GM19238 (cell line): Measurements from ENCODE around the gene TPCN2.

ENCODE experiments used
- DNase-seq: peaks from one replicate; pipeline ENCODE4 v3.0.0; 2011; ENCODE audit warnings: low spot score; ENCODE audit not compliant: insufficient read length

TPCN2 gene

DNA sequence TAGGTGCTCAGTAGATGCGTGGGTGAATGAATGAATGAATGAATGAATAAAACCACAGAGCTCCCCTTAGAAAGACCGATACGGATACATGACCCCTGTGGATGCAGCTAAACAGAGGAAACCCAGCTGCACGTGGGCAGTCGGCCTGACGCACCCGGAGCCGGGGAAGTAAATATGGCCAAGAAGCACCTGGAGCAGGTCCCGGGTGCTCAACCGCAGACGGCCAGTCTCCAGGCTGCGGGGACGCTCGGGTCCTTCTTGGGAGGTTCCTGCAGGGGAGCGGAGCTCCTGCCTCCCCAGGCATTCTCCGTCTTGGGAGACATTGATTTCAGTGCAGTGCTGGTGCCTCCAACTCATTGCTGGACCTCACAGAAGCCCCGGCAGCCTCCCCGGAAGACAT lies 11.7 kb upstream of the TPCN2 start:
- no peak for DNase-seq

DNA sequence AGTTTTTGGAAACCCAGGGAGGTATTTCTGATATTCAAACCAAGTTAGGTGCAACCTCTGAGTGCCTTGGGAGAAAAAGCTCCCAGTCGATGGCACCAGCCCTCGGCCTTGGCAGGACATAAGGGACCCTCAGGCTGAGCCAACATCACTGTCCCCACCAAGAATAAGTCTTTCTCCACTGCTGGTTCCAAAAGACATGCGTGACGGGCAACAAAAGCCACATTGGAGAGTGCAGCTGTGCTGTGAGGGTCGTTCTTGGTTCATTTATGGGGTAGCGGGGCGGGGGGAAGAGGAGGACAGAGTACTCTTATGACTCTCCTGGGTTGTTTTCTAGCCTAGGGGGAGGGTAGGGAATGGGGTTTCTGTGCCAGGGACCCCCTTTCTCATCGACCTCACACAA lies 11.2 kb upstream of the TPCN2 start:
- DNase-seq = no peak

DNA sequence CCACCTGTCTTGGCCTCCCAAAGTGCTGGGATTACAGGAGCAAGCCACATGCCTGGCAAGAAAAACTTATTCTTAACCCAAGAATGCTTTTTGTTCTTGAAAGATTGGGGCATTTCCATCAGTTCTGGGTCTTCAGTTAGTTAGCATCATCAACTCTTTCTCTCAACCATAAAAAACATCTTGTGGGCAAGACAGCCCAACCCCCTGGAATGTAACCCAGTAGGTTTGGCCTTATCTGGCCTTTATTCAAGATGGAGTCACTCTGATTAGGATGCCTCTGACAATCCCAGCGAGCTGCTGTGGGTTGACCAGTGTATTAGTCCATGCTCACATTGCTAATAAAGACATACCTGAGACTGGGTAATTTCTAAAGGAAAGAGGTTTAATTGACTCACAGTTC lies 9.2 kb upstream of the TPCN2 start:
- no peak for DNase-seq

- no peak for DNase-seq
Observed at GRCh38 chr11:69040051-69040450, 8.7 kb upstream of the TPCN2 start.

DNA sequence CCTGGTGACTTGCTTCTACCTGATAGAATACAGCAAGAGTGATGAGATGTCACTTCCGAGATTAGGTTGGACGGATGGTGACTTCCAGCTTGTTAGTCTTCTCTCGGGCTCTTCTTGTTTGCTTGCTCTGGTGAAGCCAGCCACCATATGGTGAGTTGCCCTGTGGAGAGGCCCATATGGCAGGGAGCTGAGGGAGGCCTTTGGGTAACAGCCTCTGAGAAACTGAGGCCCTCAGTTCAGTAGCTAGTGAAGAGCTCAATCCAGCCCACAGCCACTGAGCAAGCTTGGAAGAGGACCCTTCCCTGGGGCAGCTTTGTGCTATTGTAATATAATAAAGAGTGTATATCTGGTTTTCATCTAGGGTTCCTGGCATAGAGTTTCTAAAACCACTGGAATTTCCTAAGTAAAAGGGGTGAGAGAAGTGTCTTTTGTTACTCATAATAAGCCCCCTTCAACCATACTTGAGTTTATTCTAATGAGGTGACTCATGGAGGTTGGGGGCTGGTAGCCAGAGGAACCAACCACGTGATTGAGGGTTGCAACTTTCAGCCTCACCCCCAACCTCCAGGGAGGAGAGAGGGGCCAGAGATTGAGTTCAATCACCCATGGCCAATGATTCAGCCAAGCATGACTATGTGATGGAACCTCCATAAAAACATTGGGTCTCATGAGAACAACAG lies 8.0 kb upstream of the TPCN2 start:
- DNase-seq = no peak

DNA sequence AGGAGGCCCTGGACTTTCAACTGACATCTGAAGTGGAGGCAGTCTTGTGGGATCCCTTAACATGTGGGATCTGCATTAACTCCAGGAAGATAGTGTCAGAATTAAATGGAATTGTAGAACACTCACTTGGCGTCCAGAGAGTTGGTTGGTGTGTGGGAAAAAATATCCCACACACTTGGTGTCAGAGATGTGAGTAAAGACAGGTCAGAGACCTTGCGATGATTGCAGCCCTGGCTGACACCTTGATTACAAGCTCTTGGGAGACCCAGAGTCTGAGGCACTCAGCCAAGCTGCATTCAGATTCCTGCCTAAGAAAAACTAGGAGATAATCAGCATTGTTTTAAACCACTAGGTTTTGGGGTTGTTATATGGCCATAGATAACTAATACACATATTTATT lies 7.2 kb upstream of the TPCN2 start:
- no peak for DNase-seq

- no peak for DNase-seq
Observed at GRCh38 chr11:69044111-69045013, 4.4 kb upstream of the TPCN2 start.

GRCh38 chr11:69048031-69048693 lies 570 bp upstream of the TPCN2 start:
- DNase-seq = no peak

GRCh38 chr11:69049490-69049867 lies 747 bp downstream of the TPCN2 start:
- peak; percentile 46 for DNase-seq

GRCh38 chr11:69050592-69051380 lies 2.1 kb downstream of the TPCN2 start:
- no peak for DNase-seq

DNA sequence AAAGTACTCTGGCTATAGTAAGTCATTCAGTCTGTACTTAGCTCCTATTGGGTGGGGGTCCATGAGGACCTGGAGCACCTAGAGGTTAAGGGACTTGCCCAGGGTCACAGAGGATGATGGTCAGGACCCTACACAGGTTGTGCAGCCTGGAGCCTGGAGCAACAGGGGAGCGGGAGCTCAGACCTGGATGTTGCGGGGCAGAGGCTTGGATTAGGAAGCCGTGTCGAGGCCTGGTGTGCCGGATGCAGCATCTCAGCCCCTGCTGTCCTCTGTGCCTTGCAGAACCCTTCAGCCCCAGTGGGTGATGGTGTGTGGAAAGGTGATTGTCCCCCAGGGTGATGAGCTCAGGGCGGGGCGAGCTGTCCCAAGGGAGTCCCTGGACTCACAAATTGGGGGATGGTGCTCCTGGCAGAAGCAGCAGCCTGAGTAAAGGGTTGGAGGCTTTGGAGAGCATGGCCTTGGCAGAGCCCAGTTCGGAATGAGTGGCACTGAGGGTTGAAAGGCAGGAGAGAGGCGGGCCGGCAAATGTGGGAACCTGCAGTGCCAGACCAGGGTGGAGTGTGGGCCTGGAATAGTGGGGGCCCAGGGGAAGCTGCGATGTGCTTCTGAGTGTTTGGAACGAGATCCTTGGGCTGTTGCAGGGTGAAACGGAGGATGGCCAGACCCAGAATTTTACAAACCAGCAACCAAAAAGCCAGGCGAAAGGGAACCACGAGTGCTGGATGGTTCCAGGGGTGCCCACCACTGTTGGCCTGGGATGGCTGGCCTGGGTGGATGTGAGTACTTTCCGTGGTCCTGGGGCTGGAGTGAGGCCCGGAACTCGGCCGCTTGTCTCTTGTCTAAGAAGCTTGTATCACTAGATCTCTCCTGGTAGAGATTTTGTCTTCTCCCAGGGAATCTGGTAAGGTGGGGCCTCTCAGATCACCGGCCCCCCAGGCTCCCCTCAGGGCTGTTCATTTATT lies 2.9 kb downstream of the TPCN2 start:
- no peak for DNase-seq

GRCh38 chr11:69052343-69053168 lies 3.8 kb downstream of the TPCN2 start:
- no peak for DNase-seq

DNA sequence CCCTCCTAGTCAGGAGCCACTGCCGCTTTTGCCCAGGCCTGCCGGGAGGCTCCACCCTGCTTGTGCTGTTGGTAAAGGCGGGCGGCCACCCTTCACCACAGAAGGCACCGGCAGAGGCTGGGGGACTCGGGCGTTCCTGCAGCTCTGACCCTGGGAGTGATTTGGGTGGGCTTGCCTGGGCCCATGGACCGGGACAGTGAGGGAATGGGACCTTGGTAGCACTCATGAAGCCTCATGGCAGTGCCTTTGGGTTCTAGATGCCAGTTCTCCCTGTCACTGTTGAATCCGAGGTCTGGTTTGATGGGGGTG lies 4.4 kb downstream of the TPCN2 start:
- no peak for DNase-seq

DNA sequence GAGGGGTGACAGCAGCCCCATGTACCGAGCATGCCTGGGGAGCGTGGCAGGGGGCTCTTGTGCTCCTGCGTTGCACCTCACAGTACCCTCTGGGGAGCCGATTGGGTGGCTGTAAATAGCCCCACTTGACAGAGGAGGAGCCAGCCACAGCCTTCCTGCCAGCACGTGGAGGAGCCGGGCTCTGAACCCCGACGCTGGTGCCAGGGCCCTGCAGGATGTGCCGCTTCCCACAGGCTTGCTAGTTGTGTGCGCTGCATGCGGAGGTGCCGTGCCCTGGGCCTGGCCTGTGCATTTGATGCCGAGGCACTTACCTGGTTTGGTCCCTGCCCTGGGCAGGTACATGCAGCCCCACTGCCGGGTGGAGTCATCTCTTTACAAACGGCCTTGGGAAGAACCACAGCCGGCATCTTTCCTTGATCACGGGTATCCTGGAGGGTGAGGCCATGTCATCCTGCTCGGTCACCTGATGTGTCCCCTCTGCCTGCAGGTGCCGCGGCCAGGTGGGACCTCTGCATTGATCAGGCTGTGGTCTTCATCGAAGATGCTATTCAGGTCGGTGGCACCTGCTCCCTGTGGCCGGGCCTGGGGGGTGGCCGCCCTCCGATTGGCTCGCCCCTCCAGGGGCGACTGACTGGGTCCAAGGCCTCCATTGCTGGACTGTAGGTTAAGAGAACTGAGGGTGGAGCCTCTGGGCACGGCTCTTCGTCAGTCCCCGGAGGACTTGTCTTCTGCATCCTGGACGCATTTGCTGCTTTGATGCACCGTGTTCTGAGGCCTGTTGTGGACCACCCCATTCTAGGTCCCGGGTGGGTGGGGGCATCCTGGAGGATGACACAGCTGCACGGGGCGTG lies 5.0 kb downstream of the TPCN2 start:
- DNase-seq = no peak

DNA sequence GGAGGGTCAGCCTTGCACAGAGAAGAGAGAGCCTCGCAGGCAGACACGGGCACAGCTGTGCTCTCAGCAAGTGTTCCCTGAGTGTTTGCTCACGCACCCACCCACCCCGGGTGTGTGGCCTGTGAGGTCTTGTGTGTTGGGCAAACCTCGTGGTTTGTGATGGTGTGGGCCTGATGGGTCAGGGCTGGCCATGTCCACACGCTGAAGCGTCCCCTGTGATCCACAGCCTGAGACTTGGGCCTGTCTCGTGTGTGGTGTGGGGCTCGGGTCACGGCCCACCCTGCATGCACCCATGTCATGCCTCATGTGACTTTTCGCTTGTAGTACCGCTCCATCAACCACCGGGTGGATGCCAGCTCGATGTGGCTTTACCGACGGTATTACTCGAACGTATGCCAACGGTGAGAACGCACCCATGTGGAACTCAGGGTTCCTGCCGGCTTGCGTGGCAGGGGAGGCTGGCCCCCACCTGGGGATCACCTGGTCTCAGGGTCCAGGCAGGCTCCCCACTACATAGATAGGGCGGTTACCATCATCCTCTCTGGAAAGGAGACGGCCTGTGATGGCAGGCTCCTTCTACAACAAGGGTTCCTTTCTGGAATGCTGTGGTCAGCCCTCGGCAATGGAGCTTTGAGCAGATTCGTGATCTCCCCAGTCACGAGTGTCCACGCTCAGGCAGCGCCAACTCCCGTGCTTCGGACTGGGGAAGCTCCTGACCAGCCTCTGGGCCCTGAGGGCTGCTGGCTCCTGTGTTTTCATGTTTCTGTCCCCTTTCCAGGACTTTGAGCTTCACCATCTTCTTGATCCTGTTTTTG lies 5.9 kb downstream of the TPCN2 start:
- DNase-seq = no peak

GRCh38 chr11:69055212-69055586 lies 6.5 kb downstream of the TPCN2 start:
- DNase-seq = no peak

GRCh38 chr11:69055598-69056516 lies 7.1 kb downstream of the TPCN2 start:
- DNase-seq = peak; percentile 77
